Uterus (tissue), 4 donors: ENCODE data around the gene TEX11. TPM values are rescaled to one million over a fixed set of nuclear protein-coding genes. Genes with fewer than 3 reads are reported as not detected.

Experiments used
- DNase-seq, 2 donors: peaks; one replicate each; pipeline ENCODE4 v3.0.0-alpha.2; 2019 to 2020
- H3K27ac ChIP-seq, 2 donors: fragments of 200-600 bp; sonication (generic); 1 replicate in 1 of 2; 2 replicates in 1 of 2; pipeline ENCODE4 v1.5.1; 2016 to 2018
- H3K27me3 ChIP-seq, 2 donors: fragments of 200-600 bp; sonication (generic); one replicate each; pipeline ENCODE4 v1.5.1; 2018 to 2019; ENCODE audit warnings: control low read depth in 1 of 2
- H3K36me3 ChIP-seq, 2 donors: fragments of 200-600 bp; sonication (generic); one replicate each; pipeline ENCODE4 v1.5.1; 2019; ENCODE audit warnings: control low read depth in 1 of 2
- H3K4me1 ChIP-seq, 2 donors: fragments of 200-600 bp; sonication (generic); one replicate each; pipeline ENCODE4 v1.5.1; 2018 to 2019; ENCODE audit warnings: control low read depth in 1 of 2
- H3K4me3 ChIP-seq, 2 donors: fragments of 200-600 bp; sonication (generic); 1 replicate in 1 of 2; 2 replicates in 1 of 2; pipeline ENCODE4 v1.5.1; 2018 to 2019; ENCODE audit warnings: mild to moderate bottlenecking in 1 of 2
- H3K9me3 ChIP-seq, 2 donors: fragments of 200-600 bp; sonication (generic); one replicate each; pipeline ENCODE4 v1.5.1; 2019; ENCODE audit warnings: control low read depth in 1 of 2
- POLR2A ChIP-seq, 2 donors: fragments of 450-650 bp; IDR thresholded peaks; one replicate each; pipeline ENCODE4 v1.6.1; 2016; ENCODE audit warnings: antibody characterized with exemption in 2 of 2, mild to moderate bottlenecking in 1 of 2, moderate library complexity in 1 of 2
- intact Hi-C: fragments of 100-400 bp; cut with DNase I; formaldehyde crosslinking; loops from one replicate; pipeline ENCODE4 v1.15.1; 2023; ENCODE audit warnings: low total_unique reads
- total RNA-seq, 4 donors: library from RNA; depleted of rRNA in 3 of 4; stranded (reverse); fragments of >200 nt in 3 of 4; gene quantifications; one replicate each; pipeline versions ENCODE4 v1.1.0 to v1.2.4, GENCODE V29; 2014 to 2023
- TF ChIP-seq, protein P1 (sequence below), 4 experiments: fragments of 200-600 bp in 2 of 4; fragments of 450-650 bp in 2 of 4; sonication (generic) in 2 of 4; IDR thresholded peaks; one replicate each; pipeline ENCODE4 v1.5.1; 2016 to 2019; ENCODE audit warnings: antibody characterized with exemption in 4 of 4, mild to moderate bottlenecking in 2 of 4, moderate library complexity in 1 of 4
- donor health status: DM: yes; HTN: yes; CAD: no.

Gene TEX11
- total RNA-seq, 4 donors from 2014 or later: 0.35 TPM; not detected in 3

DNA sequence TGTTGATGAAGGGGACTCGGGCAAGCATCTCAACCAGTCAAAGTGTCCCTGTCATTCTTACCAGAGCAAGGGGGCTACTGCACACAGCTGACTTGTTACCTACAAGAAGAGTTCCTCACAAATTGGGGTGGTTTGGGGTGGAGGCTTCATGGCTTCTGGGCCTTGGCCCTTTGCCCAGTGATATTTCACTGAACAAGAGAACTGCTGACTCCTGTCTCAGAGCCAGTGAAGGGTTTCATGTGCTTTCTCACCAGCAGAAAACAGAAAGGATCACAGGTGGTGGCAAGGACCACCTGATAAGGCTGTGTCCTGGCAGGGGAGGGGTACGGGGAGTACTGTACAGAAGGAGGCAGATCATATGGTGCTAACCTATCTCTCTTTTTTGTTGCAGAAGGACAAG, 410.4 kb downstream of the TEX11 start:
- no peak overlapping the region for H3K27ac ChIP-seq
- H3K4me3 ChIP-seq: no peak overlapping the region
- peaks cover 0 to 3% of the 10 kb centered on the region in 2 donors for H3K27me3 ChIP-seq
- intact Hi-C loops: no loop called here
- no peak for TF ChIP-seq POLR2A (IDR thresholded peaks at IDR 0.05)
- TF ChIP-seq, protein P1, sequence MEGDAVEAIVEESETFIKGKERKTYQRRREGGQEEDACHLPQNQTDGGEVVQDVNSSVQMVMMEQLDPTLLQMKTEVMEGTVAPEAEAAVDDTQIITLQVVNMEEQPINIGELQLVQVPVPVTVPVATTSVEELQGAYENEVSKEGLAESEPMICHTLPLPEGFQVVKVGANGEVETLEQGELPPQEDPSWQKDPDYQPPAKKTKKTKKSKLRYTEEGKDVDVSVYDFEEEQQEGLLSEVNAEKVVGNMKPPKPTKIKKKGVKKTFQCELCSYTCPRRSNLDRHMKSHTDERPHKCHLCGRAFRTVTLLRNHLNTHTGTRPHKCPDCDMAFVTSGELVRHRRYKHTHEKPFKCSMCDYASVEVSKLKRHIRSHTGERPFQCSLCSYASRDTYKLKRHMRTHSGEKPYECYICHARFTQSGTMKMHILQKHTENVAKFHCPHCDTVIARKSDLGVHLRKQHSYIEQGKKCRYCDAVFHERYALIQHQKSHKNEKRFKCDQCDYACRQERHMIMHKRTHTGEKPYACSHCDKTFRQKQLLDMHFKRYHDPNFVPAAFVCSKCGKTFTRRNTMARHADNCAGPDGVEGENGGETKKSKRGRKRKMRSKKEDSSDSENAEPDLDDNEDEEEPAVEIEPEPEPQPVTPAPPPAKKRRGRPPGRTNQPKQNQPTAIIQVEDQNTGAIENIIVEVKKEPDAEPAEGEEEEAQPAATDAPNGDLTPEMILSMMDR (IDR thresholded peaks at IDR 0.05): no peak
- no peaks in the 10 kb centered on the region for H3K9me3 ChIP-seq
- no peaks in the 10 kb centered on the region for H3K36me3 ChIP-seq
- no peaks in the 10 kb centered on the region for H3K4me1 ChIP-seq
- DNase-seq: no peak

DNA sequence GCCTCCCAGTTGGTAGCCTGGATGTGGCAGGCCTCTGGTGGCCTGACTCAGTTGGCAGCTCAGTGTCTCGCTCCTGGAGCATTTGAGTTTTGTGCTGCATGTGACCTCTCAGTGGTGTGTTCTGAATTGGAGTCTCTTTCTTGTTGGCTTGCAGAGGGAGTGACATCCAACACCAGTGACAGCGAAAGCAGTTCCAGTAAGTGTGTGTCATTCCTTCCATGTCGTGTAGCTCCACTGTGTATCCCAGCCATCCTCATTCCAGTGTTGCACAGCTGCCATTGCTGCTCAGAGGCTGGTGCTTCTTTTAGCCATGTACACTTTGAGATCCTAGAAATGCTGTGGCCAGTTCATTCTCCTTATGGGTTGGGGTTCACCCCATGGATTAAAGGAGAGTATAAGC, 411.5 kb downstream of the TEX11 start:
- TF ChIP-seq, protein P1 (IDR thresholded peaks at IDR 0.05): no peak
- no peak for TF ChIP-seq POLR2A (IDR thresholded peaks at IDR 0.05)
- Histone ChIP-seq H3K4me1 (no peaks in the 10 kb centered on the region), H3K9me3 (no peaks in the 10 kb centered on the region), H3K36me3 (no peaks in the 10 kb centered on the region), H3K27ac (no peak overlapping the region), H3K27me3 (no peaks in the 10 kb centered on the region), H3K4me3 (no peak overlapping the region)
- no peak for DNase-seq
- intact Hi-C loops: no loop called here

DNA sequence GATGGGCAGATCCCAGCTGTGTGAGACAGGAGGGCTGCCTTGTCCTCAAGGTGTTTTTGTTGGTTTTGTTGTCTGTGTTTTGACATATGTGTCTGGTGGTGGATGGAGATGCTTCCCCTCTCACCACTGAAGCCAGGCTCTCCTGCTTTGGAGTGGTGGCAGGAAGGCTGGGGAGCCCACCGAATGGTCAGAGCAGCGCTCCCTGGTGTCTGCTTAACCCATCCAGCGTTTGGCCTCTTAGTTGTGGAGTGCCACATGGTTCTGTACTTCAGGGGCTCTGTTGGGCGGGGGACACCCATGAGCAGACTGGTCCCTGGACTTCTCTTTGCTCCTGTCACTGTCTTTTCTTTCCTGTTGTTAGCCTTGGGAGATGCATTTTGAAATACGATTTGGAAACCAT, 412.0 kb downstream of the TEX11 start:
- no peak for DNase-seq
- TF ChIP-seq, protein P1 (IDR thresholded peaks at IDR 0.05): no peak
- no peak for TF ChIP-seq POLR2A (IDR thresholded peaks at IDR 0.05)
- Histone ChIP-seq H3K27ac (no peak overlapping the region), H3K4me1 (no peaks in the 10 kb centered on the region), H3K9me3 (no peaks in the 10 kb centered on the region), H3K4me3 (no peak overlapping the region), H3K27me3 (no peaks in the 10 kb centered on the region), H3K36me3 (no peaks in the 10 kb centered on the region)
- intact Hi-C loops: no loop called here

DNA sequence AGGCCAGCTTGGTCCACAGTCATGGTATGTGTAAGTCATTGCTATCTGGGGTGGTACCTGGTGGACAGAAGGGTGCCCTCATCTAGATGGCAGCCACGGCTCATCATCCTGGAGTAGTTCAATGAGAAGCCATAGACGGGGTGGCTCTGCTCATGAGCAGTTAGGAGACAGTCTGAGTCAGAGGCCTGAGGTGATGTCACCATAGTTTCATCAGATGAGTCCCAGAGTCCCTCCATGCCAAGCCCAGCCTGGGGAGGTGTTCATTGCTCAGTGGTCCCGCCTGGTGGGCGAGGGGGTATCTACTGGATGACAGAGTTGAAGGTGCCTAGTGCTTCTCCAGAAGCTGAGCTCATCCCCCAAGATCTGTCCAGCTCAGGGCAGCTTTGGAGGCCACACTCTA, 414.1 kb downstream of the TEX11 start:
- no peaks in the 10 kb centered on the region for H3K36me3 ChIP-seq
- H3K4me3 ChIP-seq: no peak overlapping the region
- DNase-seq: no peak
- no peaks in the 10 kb centered on the region for H3K27me3 ChIP-seq
- intact Hi-C loops: no loop called here
- TF ChIP-seq, protein P1 (IDR thresholded peaks at IDR 0.05): no peak
- no peak for TF ChIP-seq POLR2A (IDR thresholded peaks at IDR 0.05)
- H3K27ac ChIP-seq: no peak overlapping the region
- H3K9me3 ChIP-seq: no peaks in the 10 kb centered on the region
- H3K4me1 ChIP-seq: no peaks in the 10 kb centered on the region

DNA sequence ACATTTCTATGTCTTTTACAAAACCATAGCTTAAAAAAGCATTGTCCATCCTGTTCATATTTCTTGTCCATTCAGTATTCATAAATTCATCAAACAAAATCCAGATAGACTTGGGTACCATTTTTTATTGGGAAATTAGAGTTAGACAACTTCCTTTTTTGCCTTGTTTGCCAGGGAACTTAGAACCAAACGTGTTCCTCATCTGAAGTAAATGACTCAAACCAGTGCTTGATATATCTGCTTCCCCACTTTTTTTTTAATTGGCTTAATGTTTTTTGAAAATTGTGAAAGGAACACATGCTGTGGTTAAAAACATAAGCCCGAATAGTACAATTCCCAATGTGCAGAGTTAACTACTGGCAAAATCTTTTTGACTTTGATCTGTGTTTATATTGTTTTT, 419.7 kb downstream of the TEX11 start:
- no peak overlapping the region for H3K4me3 ChIP-seq
- H3K27ac ChIP-seq: no peak overlapping the region
- no peaks in the 10 kb centered on the region for H3K4me1 ChIP-seq
- DNase-seq: no peak
- H3K27me3 ChIP-seq: no peaks in the 10 kb centered on the region
- TF ChIP-seq POLR2A (IDR thresholded peaks at IDR 0.05): no peak
- TF ChIP-seq, protein P1 (IDR thresholded peaks at IDR 0.05): no peak
- no peaks in the 10 kb centered on the region for H3K36me3 ChIP-seq
- intact Hi-C loops: no loop called here
- no peaks in the 10 kb centered on the region for H3K9me3 ChIP-seq
